HCT116 (cell line): ENCODE data around the gene THYN1. TPM values are rescaled to one million over a fixed set of nuclear protein-coding genes. Genes with fewer than 3 reads are reported as not detected.

Experiments used
- ATAC-seq: fragments of 200-7000 bp; cut with Tn5 transposase; 2 replicates; pipeline ENCODE4 v1.9.1; 2020; ENCODE audit warnings: mild to moderate bottlenecking, moderate library complexity
- BruUV-seq: library from RNA; stranded (reverse); fragments of 400-500 nt; replicated peaks from 2 replicates; lab custom pipeline; 2021; lab: Mats Ljungman, UMichigan
- CTCF ChIA-PET: fragments of 300-600 bp; sonication (Branson Sonifier 250); formaldehyde crosslinking; loops from one replicate; lab custom pipeline; 2021; ENCODE audit warnings: antibody characterized with exemption; lab: Charles Lee
- POLR2A ChIA-PET: fragments of 300-600, 350-600 bp; sonication (Branson Sonifier 250); formaldehyde crosslinking; loops from one replicate; lab custom pipeline; 2021; ENCODE audit warnings: antibody characterized with exemption; lab: Charles Lee
- RAD21 ChIA-PET, 2 experiments: fragments of 300-600 bp; sonication (Branson Sonifier 250); formaldehyde crosslinking; loops; one replicate each; lab custom pipeline; 2023; ENCODE audit warnings: low total read pairs in 2 of 2; ENCODE audit not compliant: uncharacterized antibody in 2 of 2, unreplicated experiment in 2 of 2, low non-redundant PET in 1 of 2; lab: Charles Lee
- DNase-seq: peaks from one replicate; pipeline ENCODE4 v3.0.0-alpha.2; 2010; ENCODE audit warnings: low read depth, low spot score
- H2AFZ ChIP-seq: fragments of 200-600 bp; shearing (Covaris generic), sonication (generic); 2 replicates; pipeline ENCODE4 v1.6.1; 2017; ENCODE audit warnings: low read depth, mixed run types, mixed read lengths, antibody characterized with exemption, low read length; ENCODE audit not compliant: poor library complexity, severe bottlenecking
- H3K27ac ChIP-seq: 2 replicates; pipeline ENCODE4 v1.5.1; 2012; ENCODE audit warnings: low read depth, low read length
- H3K27me3 ChIP-seq: fragments of 200-600 bp; sonication (generic); 2 replicates; pipeline ENCODE4 v1.6.1; 2016; ENCODE audit warnings: mixed run types, low read length, mixed read lengths; ENCODE audit not compliant: insufficient read depth
- H3K36me3 ChIP-seq, 2 experiments: fragments of 200-500 bp in 1 of 2; fragments of 200-600 bp in 1 of 2; sonication (Bioruptor generic) in 1 of 2; sonication (generic) in 1 of 2; 2 replicates each; pipeline versions ENCODE4 v1.5.1 to v1.6.1; 2014 to 2016; ENCODE audit warnings: low read length in 2 of 2, inconsistent platforms in 1 of 2, mixed read lengths in 1 of 2, mixed run types in 1 of 2; ENCODE audit not compliant: insufficient read depth in 2 of 2, control insufficient read depth in 1 of 2
- H3K4me1 ChIP-seq, 2 experiments: fragments of 200-600 bp in 1 of 2; sonication (generic) in 1 of 2; 2 replicates each; pipeline versions ENCODE4 v1.5.1 to v1.6.1; 2012 to 2017; ENCODE audit warnings: low read length in 2 of 2, inconsistent platforms in 1 of 2, mild to moderate bottlenecking in 1 of 2, mixed read lengths in 1 of 2, mixed run types in 1 of 2, moderate library complexity in 1 of 2; ENCODE audit not compliant: insufficient read depth in 2 of 2, control insufficient read depth in 1 of 2
- H3K4me2 ChIP-seq: fragments of 200-600 bp; sonication (generic); 2 replicates; pipeline ENCODE4 v1.6.1; 2017; ENCODE audit warnings: mixed run types, low read length, mixed read lengths
- H3K4me3 ChIP-seq, 2 experiments: fragments of 200-600 bp in 1 of 2; sonication (generic) in 1 of 2; replicated peaks in 1 of 2; 2 replicates each; pipeline ENCODE4 v1.5.1; 2011 to 2016; ENCODE audit warnings: low read length in 2 of 2, control low read depth in 1 of 2, low read depth in 1 of 2, mild to moderate bottlenecking in 1 of 2, mixed read lengths in 1 of 2, mixed run types in 1 of 2
- H3K79me2 ChIP-seq: fragments of 200-600 bp; sonication (generic); 2 replicates; pipeline ENCODE4 v1.6.1; 2017; ENCODE audit warnings: mild to moderate bottlenecking, mixed run types, low read length, moderate library complexity, mixed read lengths; ENCODE audit not compliant: insufficient read depth
- H3K9ac ChIP-seq: fragments of 200-600 bp; sonication (generic); 2 replicates; pipeline ENCODE4 v1.6.1; 2016; ENCODE audit warnings: low read length, mixed read lengths
- H3K9me2 ChIP-seq: fragments of 200-600 bp; sonication (generic), shearing (Covaris generic); 2 replicates; pipeline ENCODE4 v1.6.1; 2017; ENCODE audit warnings: mixed run types, mild to moderate bottlenecking, moderate library complexity; ENCODE audit not compliant: insufficient read depth
- H3K9me3 ChIP-seq, 2 experiments: fragments of 200-500 bp in 1 of 2; fragments of 200-600 bp in 1 of 2; sonication (Bioruptor generic) in 1 of 2; sonication (generic) in 1 of 2; 2 replicates each; pipeline ENCODE4 v1.6.1; 2014 to 2017; ENCODE audit warnings: low read length in 2 of 2, mixed read lengths in 2 of 2, inconsistent platforms in 1 of 2, low read depth in 1 of 2, mild to moderate bottlenecking in 1 of 2, mixed run types in 1 of 2, moderate library complexity in 1 of 2; ENCODE audit not compliant: control insufficient read depth in 1 of 2, insufficient read depth in 1 of 2
- H4K20me1 ChIP-seq: fragments of 200-600 bp; sonication (generic), shearing (Covaris generic); 2 replicates; pipeline ENCODE4 v1.6.1; 2017; ENCODE audit warnings: mixed run types, mild to moderate bottlenecking, moderate library complexity; ENCODE audit not compliant: insufficient read depth
- CBX3 ChIP-seq: IDR thresholded peaks from 2 replicates; pipeline ENCODE4 v1.6.1; 2012; ENCODE audit warnings: low read depth
- CEBPB ChIP-seq: IDR thresholded peaks from 2 replicates; pipeline ENCODE4 v1.6.1; 2012; ENCODE audit warnings: low read depth
- EGR1 ChIP-seq: IDR thresholded peaks from 2 replicates; pipeline ENCODE4 v1.6.1; 2012; ENCODE audit warnings: low read depth
- ELF1 ChIP-seq: IDR thresholded peaks from 2 replicates; pipeline ENCODE4 v1.6.1; 2012; ENCODE audit warnings: low read depth, borderline replicate concordance
- EZH2phosphoT487 ChIP-seq: fragments of 200-600 bp; IDR thresholded peaks from 2 replicates; pipeline ENCODE4 v1.6.1; 2018; ENCODE audit warnings: antibody characterized with exemption, borderline replicate concordance
- FOSL1 ChIP-seq: IDR thresholded peaks from 2 replicates; pipeline ENCODE4 v1.6.1; 2012; ENCODE audit warnings: low read depth
- JUND ChIP-seq: IDR thresholded peaks from 2 replicates; pipeline ENCODE4 v1.6.1; 2012
- POLR2A ChIP-seq: IDR thresholded peaks from 2 replicates; pipeline ENCODE4 v1.7.0; 2011; ENCODE audit warnings: borderline replicate concordance; ENCODE audit not compliant: insufficient read depth, insufficient read length; ENCODE audit errors: extremely low read depth
- SIN3A ChIP-seq: IDR thresholded peaks from 2 replicates; pipeline ENCODE4 v1.6.1; 2012; ENCODE audit warnings: low read depth
- SRF ChIP-seq: IDR thresholded peaks from 2 replicates; pipeline ENCODE4 v1.6.1; 2012; ENCODE audit warnings: low read depth
- intact Hi-C: fragments of 100-400 bp; cut with micrococcal nuclease; formaldehyde crosslinking; loops from 2 replicates; pipeline ENCODE4 v1.10.0; 2022
- total RNA-seq: library from RNA; stranded (reverse); gene quantifications from one replicate; pipeline ENCODE4 v1.2.1, GENCODE V29; 2021; ENCODE audit not compliant: unreplicated experiment
- TF ChIP-seq, protein P1 (sequence below): IDR thresholded peaks from 2 replicates; pipeline ENCODE4 v1.6.1; 2012; ENCODE audit warnings: low read depth
- TF ChIP-seq, protein P2 (sequence below), 3 experiments: fragments of 200-600 bp in 1 of 3; sonication (generic) in 1 of 3; IDR thresholded peaks in 2 of 3; conservative IDR thresholded peaks in 1 of 3; 2 replicates each; pipeline ENCODE4 v1.5.1; 2012 to 2017; ENCODE audit warnings: low read depth in 2 of 3, low read length in 2 of 3, antibody characterized with exemption in 1 of 3, borderline replicate concordance in 1 of 3, control low read depth in 1 of 3, mild to moderate bottlenecking in 1 of 3, mixed read lengths in 1 of 3, mixed run types in 1 of 3, moderate library complexity in 1 of 3; ENCODE audit not compliant: insufficient read depth in 1 of 3

THYN1 gene
- total RNA-seq, 1 experiment from 2014 or later = 32.2 TPM

DNA sequence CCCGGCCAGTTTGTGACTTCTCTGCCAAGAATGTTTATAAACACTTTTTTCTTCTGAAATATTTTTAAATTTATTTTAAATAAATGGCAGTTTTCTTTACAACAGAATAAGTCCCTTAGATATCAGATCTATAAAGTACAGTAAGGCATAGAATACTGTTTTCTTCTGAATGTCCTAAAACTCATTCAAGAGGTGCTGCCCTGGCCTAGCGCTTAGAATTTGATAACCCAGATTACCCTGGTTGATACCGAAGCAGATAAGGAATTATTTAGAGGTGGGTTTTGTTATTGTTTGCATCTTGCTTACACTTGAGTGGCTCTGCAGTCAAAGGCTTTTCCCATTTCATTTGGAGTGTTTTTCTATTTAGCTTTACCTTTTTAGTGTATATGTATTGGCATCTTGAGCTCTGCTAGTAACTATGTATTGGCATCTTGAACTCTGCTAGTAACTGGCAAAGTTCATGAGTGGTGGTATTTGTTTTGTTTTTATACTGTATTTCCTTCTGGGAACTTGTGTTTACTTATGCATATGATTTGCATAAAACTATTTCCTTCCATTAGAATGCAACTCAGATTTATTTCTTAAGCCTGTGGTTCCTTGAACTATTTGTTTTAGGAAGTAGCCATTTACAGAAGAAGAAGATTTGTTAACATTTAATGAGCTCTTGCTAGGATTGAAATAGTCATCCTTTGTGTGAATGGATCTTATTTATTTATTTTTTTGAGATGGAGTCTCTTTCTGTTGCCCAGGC is 1.5 kb upstream of the THYN1 start:
- Histone ChIP-seq H2AFZ (no peak overlapping the region), H3K27ac (no peak overlapping the region), H3K4me3 (peak overlapping the region; percentile 73 to 79), H3K79me2 (peaks cover 23% of the 10 kb centered on the region), H3K9ac (peak overlapping the region; percentile 74), H3K9me3 (no peaks in the 10 kb centered on the region), H3K9me2 (no peaks in the 10 kb centered on the region), H4K20me1 (no peaks in the 10 kb centered on the region), H3K36me3 (peaks cover 0 to 4% of the 10 kb centered on the region in 2 experiments; a peak in 1 of 4 replicates), H3K4me2 (peak overlapping the region; percentile 87), H3K27me3 (no peaks in the 10 kb centered on the region), H3K4me1 (peaks cover 2 to 9% of the 10 kb centered on the region in 2 experiments; a peak in 2 of 4 replicates)
- CTCF ChIA-PET = no interaction called here
- TF ChIP-seq SRF = no peak
- TF ChIP-seq CBX3 = no peak
- no peak for TF ChIP-seq JUND
- TF ChIP-seq CEBPB = no peak
- no peak for TF ChIP-seq EZH2phosphoT487
- TF ChIP-seq FOSL1 = no peak
- no peak for TF ChIP-seq ELF1
- no peak for TF ChIP-seq POLR2A
- no peak for ATAC-seq
- intact Hi-C loops = loop anchor here (10.0 kb wide), 2 partner anchors 320 to 330 kb away; no protein-coding TSS in a partner anchor
- RAD21 ChIA-PET = no interaction called here
- POLR2A ChIA-PET = no interaction called here
- TSS peak; percentile 47 for BruUV-seq
- DNase-seq = no peak

DNA sequence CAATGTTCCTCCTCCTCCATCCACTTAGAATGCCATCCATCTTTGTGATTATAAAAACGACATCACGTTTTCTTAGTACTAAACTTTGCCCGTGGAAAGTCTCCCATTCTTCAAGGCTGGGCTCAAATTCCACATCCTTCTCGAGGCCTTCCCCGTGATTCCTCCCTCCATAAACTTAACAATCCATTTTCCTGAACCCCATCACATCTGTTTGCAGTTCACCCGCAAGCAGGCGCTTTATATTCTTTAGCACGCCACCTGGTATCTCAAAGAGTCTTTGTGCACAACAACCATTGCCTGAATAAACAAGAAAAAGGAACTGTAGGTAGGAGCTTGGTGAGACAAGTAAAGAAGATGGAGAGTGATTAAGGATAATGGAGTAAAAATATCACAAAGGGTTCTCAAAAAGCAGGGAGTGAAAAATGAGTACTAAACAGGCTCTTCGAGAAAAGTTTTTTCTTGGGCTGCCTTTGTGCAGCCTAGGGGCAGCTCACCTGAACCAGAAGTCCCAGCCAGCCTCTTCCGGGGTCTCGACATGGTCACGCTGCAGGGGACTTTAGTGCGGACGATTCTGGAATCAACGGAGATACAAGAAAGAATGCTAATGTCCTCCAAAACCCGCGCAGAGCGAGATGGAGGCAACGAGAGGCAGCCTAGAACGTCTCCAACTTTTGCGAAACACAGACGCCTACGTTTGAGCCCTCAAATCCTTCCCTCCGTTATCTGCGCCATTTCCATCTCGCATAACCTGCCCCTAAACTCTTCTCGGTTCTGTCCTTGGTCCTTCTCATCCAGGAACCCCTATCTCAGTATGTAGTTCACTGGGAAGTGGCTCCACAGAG is 585 bp downstream of the THYN1 start:
- ATAC-seq = peak; percentile 45
- Histone ChIP-seq H3K9me3 (no peaks in the 10 kb centered on the region), H2AFZ (peak overlapping the region; percentile 72), H3K4me2 (peak overlapping the region; percentile 87), H3K27me3 (no peaks in the 10 kb centered on the region), H3K27ac (no peak overlapping the region), H4K20me1 (no peaks in the 10 kb centered on the region), H3K9me2 (no peaks in the 10 kb centered on the region), H3K36me3 (peaks cover 5 to 6% of the 10 kb centered on the region in 2 experiments; a peak in 2 of 4 replicates), H3K79me2 (peaks cover 23% of the 10 kb centered on the region), H3K9ac (peak overlapping the region; percentile 59), H3K4me3 (peak overlapping the region; percentile 73 to 79), H3K4me1 (peaks cover 2 to 9% of the 10 kb centered on the region in 2 experiments; a peak in 2 of 4 replicates)
- TF ChIP-seq SIN3A (no peak), CBX3 (no peak), JUND (no peak), EGR1 (no peak)
- TF ChIP-seq, protein P1, sequence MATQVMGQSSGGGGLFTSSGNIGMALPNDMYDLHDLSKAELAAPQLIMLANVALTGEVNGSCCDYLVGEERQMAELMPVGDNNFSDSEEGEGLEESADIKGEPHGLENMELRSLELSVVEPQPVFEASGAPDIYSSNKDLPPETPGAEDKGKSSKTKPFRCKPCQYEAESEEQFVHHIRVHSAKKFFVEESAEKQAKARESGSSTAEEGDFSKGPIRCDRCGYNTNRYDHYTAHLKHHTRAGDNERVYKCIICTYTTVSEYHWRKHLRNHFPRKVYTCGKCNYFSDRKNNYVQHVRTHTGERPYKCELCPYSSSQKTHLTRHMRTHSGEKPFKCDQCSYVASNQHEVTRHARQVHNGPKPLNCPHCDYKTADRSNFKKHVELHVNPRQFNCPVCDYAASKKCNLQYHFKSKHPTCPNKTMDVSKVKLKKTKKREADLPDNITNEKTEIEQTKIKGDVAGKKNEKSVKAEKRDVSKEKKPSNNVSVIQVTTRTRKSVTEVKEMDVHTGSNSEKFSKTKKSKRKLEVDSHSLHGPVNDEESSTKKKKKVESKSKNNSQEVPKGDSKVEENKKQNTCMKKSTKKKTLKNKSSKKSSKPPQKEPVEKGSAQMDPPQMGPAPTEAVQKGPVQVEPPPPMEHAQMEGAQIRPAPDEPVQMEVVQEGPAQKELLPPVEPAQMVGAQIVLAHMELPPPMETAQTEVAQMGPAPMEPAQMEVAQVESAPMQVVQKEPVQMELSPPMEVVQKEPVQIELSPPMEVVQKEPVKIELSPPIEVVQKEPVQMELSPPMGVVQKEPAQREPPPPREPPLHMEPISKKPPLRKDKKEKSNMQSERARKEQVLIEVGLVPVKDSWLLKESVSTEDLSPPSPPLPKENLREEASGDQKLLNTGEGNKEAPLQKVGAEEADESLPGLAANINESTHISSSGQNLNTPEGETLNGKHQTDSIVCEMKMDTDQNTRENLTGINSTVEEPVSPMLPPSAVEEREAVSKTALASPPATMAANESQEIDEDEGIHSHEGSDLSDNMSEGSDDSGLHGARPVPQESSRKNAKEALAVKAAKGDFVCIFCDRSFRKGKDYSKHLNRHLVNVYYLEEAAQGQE = no peak
- TF ChIP-seq, protein P2, sequence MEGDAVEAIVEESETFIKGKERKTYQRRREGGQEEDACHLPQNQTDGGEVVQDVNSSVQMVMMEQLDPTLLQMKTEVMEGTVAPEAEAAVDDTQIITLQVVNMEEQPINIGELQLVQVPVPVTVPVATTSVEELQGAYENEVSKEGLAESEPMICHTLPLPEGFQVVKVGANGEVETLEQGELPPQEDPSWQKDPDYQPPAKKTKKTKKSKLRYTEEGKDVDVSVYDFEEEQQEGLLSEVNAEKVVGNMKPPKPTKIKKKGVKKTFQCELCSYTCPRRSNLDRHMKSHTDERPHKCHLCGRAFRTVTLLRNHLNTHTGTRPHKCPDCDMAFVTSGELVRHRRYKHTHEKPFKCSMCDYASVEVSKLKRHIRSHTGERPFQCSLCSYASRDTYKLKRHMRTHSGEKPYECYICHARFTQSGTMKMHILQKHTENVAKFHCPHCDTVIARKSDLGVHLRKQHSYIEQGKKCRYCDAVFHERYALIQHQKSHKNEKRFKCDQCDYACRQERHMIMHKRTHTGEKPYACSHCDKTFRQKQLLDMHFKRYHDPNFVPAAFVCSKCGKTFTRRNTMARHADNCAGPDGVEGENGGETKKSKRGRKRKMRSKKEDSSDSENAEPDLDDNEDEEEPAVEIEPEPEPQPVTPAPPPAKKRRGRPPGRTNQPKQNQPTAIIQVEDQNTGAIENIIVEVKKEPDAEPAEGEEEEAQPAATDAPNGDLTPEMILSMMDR (IDR thresholded peaks at IDR 0.05 in 2 of 3, conservative IDR thresholded peaks at IDR 0.05 in 1 of 3; ENCODE audit: borderline replicate concordance in 1 of 3, insufficient read depth in 1 of 3, low read depth in 2 of 3, low read length in 2 of 3) = no peak
- CTCF ChIA-PET = no interaction called here
- intact Hi-C loops = loop anchor here (2.0 to 10.0 kb wide), 3 partner anchors 28 to 328 kb away; partner anchors contain the start of gene VPS26B
- DNase-seq = no peak
- POLR2A ChIA-PET = interaction anchor here (0.9 kb wide), 1 partner anchor 28 kb away, joined by 4 read pairs; the partner anchor contains the start of genes NCAPD3 and VPS26B
- RAD21 ChIA-PET = no interaction called here
- BruUV-seq = TSS peak; percentile 67
